Cerebellar nuclear complex (tissue), 1 donor: ENCODE results near the gene NHLH1.
A peak's percentile ranks its signal among the peaks of the same experiment; 100 is the strongest.
"Not testable (repeated sequence)": the region's sequence is repeated elsewhere in the genome, so short reads cannot be mapped to it uniquely, and the experiment has no call there.

ENCODE experiments used
- DNase-seq, 2 experiments: peaks; one replicate each; lab custom pipeline; 2025; lab: John Stamatoyannopoulos, UW

NHLH1 gene

GRCh38 chr1:160377585-160378206 is 10.8 kb downstream of the NHLH1 start:
- DNase-seq, result no peak

- DNase-seq, result not testable (repeated sequence)
Measured at GRCh38 chr1:160384812-160385211, 17.9 kb downstream of the NHLH1 start.

- not testable (repeated sequence) for DNase-seq
Measured at GRCh38 chr1:160388406-160388805, 21.5 kb downstream of the NHLH1 start.

- DNase-seq, result no peak
Measured at GRCh38 chr1:160394673-160395072, 27.8 kb downstream of the NHLH1 start.

- DNase-seq, result no peak
Measured at GRCh38 chr1:160397651-160398050, 30.8 kb downstream of the NHLH1 start.

GRCh38 chr1:160398823-160399222 is 32.0 kb downstream of the NHLH1 start:
- no peak for DNase-seq

GRCh38 chr1:160399544-160400222 is 32.8 kb downstream of the NHLH1 start:
- DNase-seq, result no peak

GRCh38 chr1:160400223-160400645 is 33.4 kb downstream of the NHLH1 start, which contains the start of gene VANGL2:
VANGL2 (plus strand) TSS chr1:160400564; CDS start chr1:160415838, 15,274 bp downstream.
- peak in 1 of 2 experiments; percentile 35 for DNase-seq

- no peak for DNase-seq
Measured at GRCh38 chr1:160400646-160401486, 34.0 kb downstream of the NHLH1 start.

- no peak for DNase-seq
Measured at GRCh38 chr1:160401487-160401805, 34.6 kb downstream of the NHLH1 start.

GRCh38 chr1:160402001-160402795 is 35.3 kb downstream of the NHLH1 start:
- DNase-seq, result no peak

- no peak for DNase-seq
Measured at GRCh38 chr1:160403244-160403643, 36.4 kb downstream of the NHLH1 start.

- no peak for DNase-seq
Measured at GRCh38 chr1:160404094-160404493, 37.2 kb downstream of the NHLH1 start.

GRCh38 chr1:160405331-160405877 is 38.5 kb downstream of the NHLH1 start:
- no peak for DNase-seq

GRCh38 chr1:160406131-160406968 is 39.5 kb downstream of the NHLH1 start:
- DNase-seq, result no peak

- DNase-seq, result no peak
Measured at GRCh38 chr1:160407839-160408801, 41.2 kb downstream of the NHLH1 start.

- no peak for DNase-seq
Measured at GRCh38 chr1:160408864-160409263, 42.0 kb downstream of the NHLH1 start.

GRCh38 chr1:160409486-160409885 is 42.6 kb downstream of the NHLH1 start:
- DNase-seq, result no peak

- DNase-seq, result no peak
Measured at GRCh38 chr1:160410406-160411005, 43.6 kb downstream of the NHLH1 start.
